HUES64 (cell line): ENCODE measurements around the gene CLEC4F. TPM values are rescaled to one million over a fixed set of nuclear protein-coding genes. Genes with fewer than 3 reads are reported as not detected.

ENCODE experiments used
- H3K27ac ChIP-seq: 2 replicates; pipeline ENCODE4 v1.7.0; 2013; ENCODE audit warnings: low read depth, low read length, inconsistent platforms
- H3K27me3 ChIP-seq: 2 replicates; pipeline ENCODE4 v1.6.1; 2013; ENCODE audit warnings: mild to moderate bottlenecking, low read length; ENCODE audit not compliant: insufficient read depth
- H3K36me3 ChIP-seq: 2 replicates; pipeline ENCODE4 v1.6.1; 2013; ENCODE audit warnings: mild to moderate bottlenecking, low read length; ENCODE audit not compliant: insufficient read depth
- H3K4me1 ChIP-seq: 2 replicates; pipeline ENCODE4 v1.6.1; 2013; ENCODE audit warnings: mild to moderate bottlenecking, low read length, moderate library complexity; ENCODE audit not compliant: insufficient read depth
- H3K4me3 ChIP-seq: 2 replicates; pipeline ENCODE4 v1.5.1; 2013; ENCODE audit warnings: mild to moderate bottlenecking, low read length, moderate library complexity
- H3K9ac ChIP-seq: 2 replicates; pipeline ENCODE4 v1.6.1; 2013; ENCODE audit warnings: mild to moderate bottlenecking, low read depth, low read length
- H3K9me3 ChIP-seq: 2 replicates; pipeline ENCODE4 v1.6.1; 2013; ENCODE audit warnings: low read depth, low read length; ENCODE audit not compliant: insufficient read depth
- WGBS: fragments of 150-250, 120-280 bp; methylation state at CpG from one replicate; pipeline ENCODE4 v1.1.7; 2013; ENCODE audit warnings: missing lambda C conversion rate; 5-methylcytosine and 5-hydroxymethylcytosine counted together
- polyA plus RNA-seq, 2 experiments: library from polyadenylated mRNA; stranded (reverse); fragments of 50-300 nt; gene quantifications; one replicate each; pipeline ENCODE4 v1.2.3, GENCODE V29; 2013

CLEC4F gene, protein sequence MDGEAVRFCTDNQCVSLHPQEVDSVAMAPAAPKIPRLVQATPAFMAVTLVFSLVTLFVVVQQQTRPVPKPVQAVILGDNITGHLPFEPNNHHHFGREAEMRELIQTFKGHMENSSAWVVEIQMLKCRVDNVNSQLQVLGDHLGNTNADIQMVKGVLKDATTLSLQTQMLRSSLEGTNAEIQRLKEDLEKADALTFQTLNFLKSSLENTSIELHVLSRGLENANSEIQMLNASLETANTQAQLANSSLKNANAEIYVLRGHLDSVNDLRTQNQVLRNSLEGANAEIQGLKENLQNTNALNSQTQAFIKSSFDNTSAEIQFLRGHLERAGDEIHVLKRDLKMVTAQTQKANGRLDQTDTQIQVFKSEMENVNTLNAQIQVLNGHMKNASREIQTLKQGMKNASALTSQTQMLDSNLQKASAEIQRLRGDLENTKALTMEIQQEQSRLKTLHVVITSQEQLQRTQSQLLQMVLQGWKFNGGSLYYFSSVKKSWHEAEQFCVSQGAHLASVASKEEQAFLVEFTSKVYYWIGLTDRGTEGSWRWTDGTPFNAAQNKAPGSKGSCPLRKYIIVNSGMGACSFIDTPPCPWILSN
- not detected for polyA plus RNA-seq (2013, experiment 1 of 2)
- polyA plus RNA-seq (2013, experiment 2 of 2), result not detected

DNA sequence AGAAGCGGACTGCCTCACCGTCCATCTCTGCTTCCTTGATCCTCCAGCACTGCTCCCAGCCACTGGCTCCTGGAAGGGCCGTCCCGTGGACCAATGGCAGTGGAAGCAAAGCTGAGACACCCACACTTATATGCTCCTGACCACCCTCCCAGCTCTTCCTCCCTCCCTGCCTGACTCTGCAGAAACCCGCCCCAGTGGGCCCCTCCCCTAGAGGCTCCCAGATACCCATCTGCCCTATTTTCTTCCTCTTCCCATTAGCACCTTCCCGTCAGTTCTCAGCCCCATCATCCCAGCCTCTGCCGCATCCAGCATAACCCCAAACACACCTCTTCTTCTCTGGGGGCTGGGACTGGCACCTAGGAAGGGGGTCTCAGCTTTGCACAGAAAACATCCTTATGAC, at the start of gene CLEC4F:
TSS of gene CLEC4F (minus strand) at position 101 of the 400 bp plus-strand sequence. CDS start at position 25, 76 bp downstream.
- H3K27me3 ChIP-seq, result peaks cover 3% of the 10 kb centered on the region; the same call in 1 of the 2 replicates
- 86% methylated on average over 7 of the region's 7 CpGs for WGBS
- H3K27ac ChIP-seq, result no peak within 1 kb of the TSS
- H3K9me3 ChIP-seq, result no peaks in the 10 kb centered on the region
- H3K4me1 ChIP-seq, result no peaks in the 10 kb centered on the region
- H3K4me3 ChIP-seq, result no peak within 1 kb of the TSS
- H3K9ac ChIP-seq, result no peak within 1 kb of the TSS
- H3K36me3 ChIP-seq, result no peaks in the 10 kb centered on the region

- Histone ChIP-seq H3K4me3 (no peak overlapping the region), H3K27me3 (peaks cover 64% of the 10 kb centered on the region), H3K36me3 (no peaks in the 10 kb centered on the region), H3K27ac (no peak overlapping the region), H3K9ac (no peak overlapping the region), H3K9me3 (no peaks in the 10 kb centered on the region), H3K4me1 (no peaks in the 10 kb centered on the region)
- WGBS, result 95% methylated on average over 1 of the region's 1 CpG
These were observed 48.6 kb upstream of the CLEC4F start for GRCh38 chr2:70868970-70869369.

- Histone ChIP-seq H3K9me3 (no peaks in the 10 kb centered on the region), H3K27ac (no peak overlapping the region), H3K4me3 (no peak overlapping the region), H3K9ac (no peak overlapping the region), H3K27me3 (peaks cover 77% of the 10 kb centered on the region), H3K36me3 (no peaks in the 10 kb centered on the region), H3K4me1 (no peaks in the 10 kb centered on the region)
- WGBS, result 31% methylated on average over 20 of the region's 21 CpGs
These were observed 41.6 kb upstream of the CLEC4F start for GRCh38 chr2:70861777-70862625.

DNA sequence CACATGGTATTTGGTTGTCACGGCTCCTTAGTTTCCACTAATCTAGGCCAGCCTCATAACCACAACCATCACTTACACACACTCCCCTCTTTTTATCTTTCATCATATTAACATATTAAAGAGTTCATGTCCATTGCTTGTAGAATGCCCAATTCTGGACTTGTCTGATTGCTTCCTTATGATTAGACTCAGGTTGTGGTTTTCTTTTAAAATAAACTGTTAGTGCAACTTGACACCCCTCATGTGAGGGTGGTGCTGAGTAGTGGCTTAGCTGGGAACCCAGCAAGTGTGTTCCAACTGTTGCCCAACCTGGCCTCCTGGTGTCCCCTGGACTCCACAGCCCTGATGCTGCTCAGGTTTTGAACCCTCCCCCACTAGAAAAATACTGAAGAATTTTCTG, 35.3 kb upstream of the CLEC4F start:
- Histone ChIP-seq H3K4me1 (no peaks in the 10 kb centered on the region), H3K9ac (no peak overlapping the region), H3K4me3 (no peak overlapping the region), H3K36me3 (no peaks in the 10 kb centered on the region), H3K27ac (no peak overlapping the region), H3K27me3 (peaks cover 31% of the 10 kb centered on the region), H3K9me3 (no peaks in the 10 kb centered on the region)
- 94% methylated on average over 1 of the region's 1 CpG for WGBS

- peaks cover 19% of the 10 kb centered on the region for H3K27me3 ChIP-seq
- no peaks in the 10 kb centered on the region for H3K4me1 ChIP-seq
- H3K36me3 ChIP-seq, result no peaks in the 10 kb centered on the region
- 95% methylated on average over 4 of the region's 4 CpGs for WGBS
- no peak overlapping the region for H3K4me3 ChIP-seq
- no peaks in the 10 kb centered on the region for H3K9me3 ChIP-seq
- no peak overlapping the region for H3K9ac ChIP-seq
- H3K27ac ChIP-seq, result no peak overlapping the region
These were observed 34.0 kb upstream of the CLEC4F start for GRCh38 chr2:70854411-70854810.

DNA sequence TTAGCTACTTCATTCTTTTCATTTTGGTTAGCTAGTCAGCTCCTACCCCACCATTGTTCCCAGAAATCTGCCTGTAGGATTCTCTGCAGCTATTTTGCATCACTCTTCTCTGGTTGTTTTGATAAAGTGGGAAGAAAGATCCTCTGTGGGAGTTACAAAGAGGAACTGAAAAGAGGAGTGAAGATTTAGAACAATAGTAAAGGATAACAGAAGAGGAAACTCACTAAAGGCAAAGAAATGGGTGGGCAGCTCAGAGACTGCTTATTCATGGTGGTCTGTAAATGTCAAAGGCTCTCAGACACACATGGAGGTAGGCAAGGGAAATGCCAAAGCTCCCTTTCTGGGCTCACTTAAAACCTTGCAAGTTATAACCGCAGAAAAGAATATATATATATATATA, 32.4 kb upstream of the CLEC4F start:
- Histone ChIP-seq H3K9me3 (no peaks in the 10 kb centered on the region), H3K9ac (no peak overlapping the region), H3K27ac (no peak overlapping the region), H3K36me3 (no peaks in the 10 kb centered on the region), H3K4me1 (no peaks in the 10 kb centered on the region), H3K4me3 (no peak overlapping the region), H3K27me3 (peaks cover 3% of the 10 kb centered on the region; the same call in 1 of the 2 replicates)
- WGBS, result no CpG with 5 or more reads among the region's 1 CpG

DNA sequence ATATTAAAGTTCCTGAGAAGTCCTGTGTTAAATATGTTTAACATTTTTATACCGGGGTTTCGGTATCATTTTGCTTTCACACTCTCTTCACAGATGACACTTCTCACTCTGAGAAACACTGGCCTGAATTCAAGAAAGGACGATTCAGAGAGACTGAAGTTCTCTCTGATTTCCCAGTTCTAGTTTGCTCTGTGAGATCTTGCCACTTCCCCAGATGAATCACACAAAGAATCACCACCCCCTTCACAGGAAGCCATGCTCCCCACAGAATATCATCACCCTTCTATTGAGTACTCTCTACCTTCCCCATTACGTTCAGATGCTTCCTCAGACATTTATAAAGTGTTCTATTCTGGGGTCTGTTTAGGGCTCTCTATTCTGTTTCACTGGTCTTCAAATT, 31.3 kb upstream of the CLEC4F start:
- Histone ChIP-seq H3K36me3 (no peaks in the 10 kb centered on the region), H3K9ac (no peak overlapping the region)
- WGBS, result 71% methylated on average over 4 of the region's 4 CpGs

DNA sequence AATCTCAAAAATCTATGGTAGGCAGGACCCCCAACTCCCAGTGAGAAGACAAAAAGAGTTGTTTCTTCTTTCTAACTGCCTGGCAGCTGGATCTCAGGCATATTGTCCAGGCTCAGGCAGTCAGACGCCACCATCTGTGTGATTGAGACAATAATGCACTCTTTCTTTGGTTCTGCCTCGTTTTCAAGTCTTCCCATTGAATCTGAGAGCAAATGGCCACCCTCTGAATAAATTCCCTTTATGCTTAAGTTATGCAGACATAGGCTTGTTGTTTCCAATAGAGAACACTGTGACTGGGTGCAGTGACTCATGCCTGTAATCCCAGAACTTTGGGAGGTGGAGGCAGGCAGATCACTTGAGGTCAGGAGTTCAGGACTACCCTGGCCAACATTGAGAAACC, 30.5 kb upstream of the CLEC4F start:
- no peak overlapping the region for H3K9ac ChIP-seq
- no peak overlapping the region for H3K27ac ChIP-seq
- H3K4me1 ChIP-seq, result no peaks in the 10 kb centered on the region
- 78% methylated on average over 1 of the region's 2 CpGs for WGBS
- H3K9me3 ChIP-seq, result no peaks in the 10 kb centered on the region
- no peaks in the 10 kb centered on the region for H3K36me3 ChIP-seq
- no peak overlapping the region for H3K4me3 ChIP-seq
- no peaks in the 10 kb centered on the region for H3K27me3 ChIP-seq

More for the DNA sequence above, 31.3 kb upstream of the CLEC4F start:
- no peak overlapping the region for H3K4me3 ChIP-seq
- no peaks in the 10 kb centered on the region for H3K27me3 ChIP-seq
- H3K4me1 ChIP-seq, result no peaks in the 10 kb centered on the region
- no peak overlapping the region for H3K27ac ChIP-seq
- no peaks in the 10 kb centered on the region for H3K9me3 ChIP-seq

GRCh38 chr2:70842401-70842800, 22.0 kb upstream of the CLEC4F start:
- H3K27me3 ChIP-seq, result no peaks in the 10 kb centered on the region
- no peaks in the 10 kb centered on the region for H3K4me1 ChIP-seq
- WGBS, result 77% methylated on average over 7 of the region's 7 CpGs
- no peak overlapping the region for H3K9ac ChIP-seq
- H3K27ac ChIP-seq, result no peak overlapping the region
- no peaks in the 10 kb centered on the region for H3K36me3 ChIP-seq
- H3K9me3 ChIP-seq, result no peaks in the 10 kb centered on the region
- no peak overlapping the region for H3K4me3 ChIP-seq

DNA sequence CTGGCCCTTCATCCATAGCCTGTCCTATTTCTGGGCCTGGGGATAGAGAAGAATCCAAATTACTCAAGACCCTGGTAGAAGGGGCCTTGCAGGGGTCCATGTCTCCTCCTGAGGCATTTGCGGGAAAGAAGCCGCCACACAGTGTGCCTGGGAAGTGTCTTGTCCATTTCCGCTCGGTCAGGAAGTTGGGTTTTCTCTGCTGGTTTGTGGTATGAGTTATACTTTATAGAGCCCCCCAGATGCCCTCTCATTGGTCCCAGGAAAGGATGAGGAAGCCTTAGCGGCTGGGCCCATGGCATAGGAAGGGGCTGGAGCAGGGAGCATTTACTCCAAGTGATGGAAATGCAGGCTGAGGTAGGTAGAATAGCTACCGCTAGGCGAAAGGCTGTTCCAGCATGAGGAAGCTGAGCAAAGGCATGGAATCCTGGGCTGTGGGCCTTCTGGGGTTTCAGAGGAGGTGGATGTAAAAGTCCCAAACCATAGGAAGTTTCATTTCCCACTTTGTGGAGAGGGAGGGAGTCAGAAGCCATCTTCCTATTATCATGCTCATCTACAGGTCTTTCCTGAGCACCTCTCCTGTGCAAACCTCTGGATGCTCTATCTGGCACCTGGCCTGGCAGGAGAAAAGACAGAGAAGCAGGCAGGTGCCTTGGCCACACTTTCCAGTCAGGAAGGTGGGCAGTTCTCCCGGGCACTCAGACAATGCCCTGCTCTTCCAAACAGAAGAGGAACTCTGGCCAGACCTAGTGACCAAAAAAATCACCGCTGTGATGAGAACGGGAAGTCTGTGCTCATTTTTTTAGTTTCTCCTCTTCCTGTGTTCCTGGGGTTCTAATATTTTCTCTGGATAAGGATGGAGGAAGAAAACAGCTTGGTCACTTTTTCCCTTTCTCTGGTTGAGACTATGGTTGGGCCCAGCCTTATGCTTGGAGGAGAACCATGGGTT, 17.9 kb upstream of the CLEC4F start:
- WGBS, result 94% methylated on average over 10 of the region's 10 CpGs
- Histone ChIP-seq H3K36me3 (no peaks in the 10 kb centered on the region), H3K27me3 (no peaks in the 10 kb centered on the region), H3K27ac (no peak overlapping the region), H3K4me3 (no peak overlapping the region), H3K9ac (no peak overlapping the region), H3K4me1 (no peaks in the 10 kb centered on the region), H3K9me3 (no peaks in the 10 kb centered on the region)
